ENCODE measurements around the gene NR4A1.

The NR4A1 gene

DNA sequence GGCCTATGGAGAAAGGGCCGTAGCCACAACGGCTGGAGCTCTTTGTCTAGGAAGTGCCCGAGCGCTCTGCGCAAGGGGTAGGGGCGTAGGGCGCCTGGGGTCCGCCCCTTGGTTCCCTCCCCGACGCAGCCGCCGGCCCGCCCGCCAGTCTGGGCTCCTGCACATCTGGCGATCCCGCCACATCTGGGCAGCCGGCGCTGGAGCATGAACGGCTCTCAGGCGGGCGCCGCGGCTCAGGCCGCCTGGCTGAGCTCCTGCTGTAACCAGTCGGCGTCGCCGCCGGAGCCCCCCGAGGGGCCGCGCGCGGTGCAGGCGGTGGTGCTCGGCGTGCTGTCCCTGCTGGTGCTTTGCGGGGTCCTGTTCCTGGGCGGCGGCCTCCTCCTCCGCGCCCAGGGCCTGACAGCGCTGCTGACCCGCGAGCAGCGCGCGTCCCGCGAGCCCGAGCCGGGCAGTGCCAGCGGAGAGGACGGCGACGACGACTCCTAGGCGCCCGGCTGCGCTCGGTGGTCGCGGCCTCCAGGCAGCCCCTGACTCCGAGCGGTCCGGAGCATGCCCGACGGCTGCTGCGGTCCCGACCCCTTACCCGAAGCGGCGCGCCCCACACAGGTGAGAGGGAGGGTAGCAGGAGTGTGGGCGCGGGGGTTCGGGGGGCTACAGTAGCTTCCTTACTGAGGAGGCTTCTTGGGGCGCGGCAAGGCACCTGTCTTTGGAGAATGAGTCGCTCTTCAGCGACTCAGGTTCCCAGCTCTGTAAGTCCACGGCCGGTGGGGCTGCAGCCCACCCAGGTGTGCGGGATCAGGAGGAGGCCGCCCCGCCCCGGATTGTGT, 28.5 kb downstream of the NR4A1 start, which contains the start of gene SMIM41:
Gene SMIM41, plus strand, starts transcription at position 129 of the 827 bp plus-strand sequence. Its CDS starts 76 bp downstream, at position 205.
- no peak within 1 kb of the TSS for H3K4me3 ChIP-seq
- in situ Hi-C loops (cut with MboI; ENCODE audit: low sequenced_read_pairs): loop anchor here (5.0 kb wide), 1 partner anchor 52 kb away; no protein-coding TSS in a partner anchor

GRCh38 chr12:52080403-52081251, 29.4 kb downstream of the NR4A1 start:
- peaks cover 15% of the 10 kb centered on the region for H3K36me3 ChIP-seq (replicated peaks)
- no peaks in the 10 kb centered on the region for H3K27me3 ChIP-seq (ENCODE audit: low read depth)
- no peak for DNase-seq (ENCODE audit: low spot score in 2 of 2)
- in situ Hi-C loops (cut with MboI; ENCODE audit: low sequenced_read_pairs): loop anchor here (5.0 kb wide), 1 partner anchor 53 kb away; no protein-coding TSS in a partner anchor
- no peak overlapping the region for H3K4me3 ChIP-seq
- H3K4me1 ChIP-seq: no peaks in the 10 kb centered on the region
- no peaks in the 10 kb centered on the region for H3K9me3 ChIP-seq

More for the DNA sequence above, 28.5 kb downstream of the NR4A1 start, which contains the start of gene SMIM41:
- Histone ChIP-seq H3K36me3 (replicated peaks) (peaks cover 23% of the 10 kb centered on the region), H3K9me3 (no peaks in the 10 kb centered on the region), H3K4me1 (no peaks in the 10 kb centered on the region), H3K27me3 (ENCODE audit: low read depth) (no peaks in the 10 kb centered on the region)
- DNase-seq (ENCODE audit: low spot score in 2 of 2): no peak

GRCh38 chr12:52081263-52081733, 30.1 kb downstream of the NR4A1 start:
- no peak for DNase-seq (ENCODE audit: low spot score in 2 of 2)
- no peaks in the 10 kb centered on the region for H3K9me3 ChIP-seq
- H3K36me3 ChIP-seq (replicated peaks): peaks cover 9% of the 10 kb centered on the region
- in situ Hi-C loops (cut with MboI; ENCODE audit: low sequenced_read_pairs): loop anchor here (5.0 kb wide), 1 partner anchor 54 kb away; no protein-coding TSS in a partner anchor
- H3K27me3 ChIP-seq (ENCODE audit: low read depth): no peaks in the 10 kb centered on the region
- no peaks in the 10 kb centered on the region for H3K4me1 ChIP-seq
- H3K4me3 ChIP-seq: no peak overlapping the region

DNA sequence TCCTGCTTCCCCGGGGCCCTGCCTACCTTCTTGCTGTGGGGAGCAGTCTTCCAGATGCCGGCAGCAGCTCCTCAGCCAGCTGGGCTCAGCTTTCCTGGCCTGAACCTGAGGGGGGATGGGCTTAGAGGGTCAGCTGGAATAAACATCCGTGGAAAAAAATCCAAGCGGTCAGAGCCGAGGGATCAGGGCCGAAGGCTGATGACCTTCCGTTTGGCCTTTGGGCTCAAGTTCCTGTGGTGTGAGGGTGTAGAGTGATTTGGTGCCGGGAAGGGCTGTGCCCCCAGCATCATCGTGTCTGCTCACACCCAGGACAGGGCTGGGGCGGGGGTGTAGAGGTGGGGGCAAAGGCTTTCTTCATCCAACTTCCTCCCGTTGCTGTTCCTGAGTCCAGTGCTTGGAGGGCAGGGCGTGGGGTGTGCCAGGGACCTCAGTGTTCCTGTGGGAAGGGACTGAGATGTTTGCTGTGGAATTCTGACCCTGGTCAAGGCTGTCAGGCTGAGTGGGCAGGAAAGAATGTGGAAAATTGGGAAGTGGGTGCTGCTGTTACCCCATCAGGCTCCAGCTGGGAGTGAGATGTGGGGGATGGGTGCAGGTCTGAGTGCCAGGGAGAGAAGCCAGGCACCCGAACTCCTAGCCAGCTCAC, 30.9 kb downstream of the NR4A1 start:
- Histone ChIP-seq H3K4me1 (no peaks in the 10 kb centered on the region), H3K4me3 (no peak overlapping the region), H3K9me3 (no peaks in the 10 kb centered on the region), H3K36me3 (replicated peaks) (peaks cover under 1% of the 10 kb centered on the region), H3K27me3 (ENCODE audit: low read depth) (peaks cover 7% of the 10 kb centered on the region)
- DNase-seq (ENCODE audit: low spot score in 2 of 2): no peak
- in situ Hi-C loops (cut with MboI; ENCODE audit: low sequenced_read_pairs): loop anchor here (5.0 kb wide), 1 partner anchor 55 kb away; no protein-coding TSS in a partner anchor

GRCh38 chr12:52082669-52082987, 31.4 kb downstream of the NR4A1 start:
- Histone ChIP-seq H3K9me3 (no peaks in the 10 kb centered on the region), H3K4me3 (no peak overlapping the region), H3K27me3 (ENCODE audit: low read depth) (peaks cover 12% of the 10 kb centered on the region), H3K4me1 (no peaks in the 10 kb centered on the region), H3K36me3 (replicated peaks) (no peaks in the 10 kb centered on the region)
- in situ Hi-C loops (cut with MboI; ENCODE audit: low sequenced_read_pairs): loop anchor here (5.0 kb wide), 1 partner anchor 55 kb away; no protein-coding TSS in a partner anchor
- DNase-seq (ENCODE audit: low spot score in 2 of 2): no peak

- no peaks in the 10 kb centered on the region for H3K4me1 ChIP-seq
- peak; percentile 34 to 83 for DNase-seq (ENCODE audit: low spot score in 2 of 2)
- in situ Hi-C loops (cut with MboI; ENCODE audit: low sequenced_read_pairs): loop anchor here (5.0 kb wide), 1 partner anchor 56 kb away; no protein-coding TSS in a partner anchor
These were observed 31.9 kb downstream of the NR4A1 start for GRCh38 chr12:52082988-52083637.

GRCh38 chr12:52083638-52083996, 32.4 kb downstream of the NR4A1 start:
- peaks cover 22% of the 10 kb centered on the region for H3K27me3 ChIP-seq (ENCODE audit: low read depth)
- in situ Hi-C loops (cut with MboI; ENCODE audit: low sequenced_read_pairs): loop anchor here (5.0 kb wide), 1 partner anchor 56 kb away; no protein-coding TSS in a partner anchor

More at GRCh38 chr12:52082988-52083637, 31.9 kb downstream of the NR4A1 start:
- H3K9me3 ChIP-seq: no peaks in the 10 kb centered on the region
- no peaks in the 10 kb centered on the region for H3K36me3 ChIP-seq (replicated peaks)
- H3K27me3 ChIP-seq (ENCODE audit: low read depth): peaks cover 17% of the 10 kb centered on the region
- H3K4me3 ChIP-seq: no peak overlapping the region

DNA sequence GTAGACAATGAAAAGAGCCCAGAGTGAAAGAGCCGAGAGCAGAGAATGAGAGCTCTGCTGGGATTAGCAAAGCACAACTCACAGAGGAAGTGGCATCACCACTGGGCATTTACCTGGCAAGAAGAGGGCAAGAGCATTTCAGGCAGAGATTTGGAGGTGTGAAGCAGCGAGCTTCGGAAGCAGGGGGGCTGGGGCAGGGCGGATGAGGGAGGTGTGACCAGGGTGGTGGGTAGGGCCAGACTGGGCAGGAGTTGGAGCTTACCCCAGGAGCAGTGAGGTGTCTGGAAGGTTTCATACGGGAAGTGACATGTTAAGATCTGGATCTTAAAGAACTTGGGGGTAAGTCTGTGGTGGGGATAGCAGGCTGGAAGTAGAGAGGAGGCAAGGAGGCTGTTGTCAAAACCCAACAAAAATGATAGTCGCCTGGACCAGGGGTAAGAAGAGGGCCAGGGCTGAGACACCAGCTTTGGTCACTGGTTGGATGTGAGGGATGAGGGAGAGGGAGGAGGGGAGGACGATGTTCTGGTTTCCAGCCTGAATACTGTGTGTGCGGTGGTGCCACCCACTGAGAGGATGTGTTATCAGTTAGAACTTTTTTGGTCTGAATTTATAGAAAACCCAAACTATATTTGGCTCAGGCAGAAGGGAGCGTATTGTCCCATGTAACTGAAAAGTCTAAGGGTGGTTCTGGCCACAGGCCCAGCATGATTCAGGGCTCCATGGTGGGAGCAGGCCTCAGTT, 33.4 kb downstream of the NR4A1 start:
- in situ Hi-C loops (cut with MboI; ENCODE audit: low sequenced_read_pairs): loop anchor here (5.0 kb wide), 1 partner anchor 57 kb away; no protein-coding TSS in a partner anchor
- no peak for DNase-seq (ENCODE audit: low spot score in 2 of 2)
- Histone ChIP-seq H3K36me3 (replicated peaks) (no peaks in the 10 kb centered on the region), H3K9me3 (no peaks in the 10 kb centered on the region), H3K4me1 (no peaks in the 10 kb centered on the region), H3K27me3 (ENCODE audit: low read depth) (peaks cover 32% of the 10 kb centered on the region), H3K4me3 (no peak overlapping the region)

More at GRCh38 chr12:52083638-52083996, 32.4 kb downstream of the NR4A1 start:
- no peak for DNase-seq (ENCODE audit: low spot score in 2 of 2)
- no peaks in the 10 kb centered on the region for H3K4me1 ChIP-seq
- no peaks in the 10 kb centered on the region for H3K36me3 ChIP-seq (replicated peaks)
- H3K9me3 ChIP-seq: no peaks in the 10 kb centered on the region
- no peak overlapping the region for H3K4me3 ChIP-seq

DNA sequence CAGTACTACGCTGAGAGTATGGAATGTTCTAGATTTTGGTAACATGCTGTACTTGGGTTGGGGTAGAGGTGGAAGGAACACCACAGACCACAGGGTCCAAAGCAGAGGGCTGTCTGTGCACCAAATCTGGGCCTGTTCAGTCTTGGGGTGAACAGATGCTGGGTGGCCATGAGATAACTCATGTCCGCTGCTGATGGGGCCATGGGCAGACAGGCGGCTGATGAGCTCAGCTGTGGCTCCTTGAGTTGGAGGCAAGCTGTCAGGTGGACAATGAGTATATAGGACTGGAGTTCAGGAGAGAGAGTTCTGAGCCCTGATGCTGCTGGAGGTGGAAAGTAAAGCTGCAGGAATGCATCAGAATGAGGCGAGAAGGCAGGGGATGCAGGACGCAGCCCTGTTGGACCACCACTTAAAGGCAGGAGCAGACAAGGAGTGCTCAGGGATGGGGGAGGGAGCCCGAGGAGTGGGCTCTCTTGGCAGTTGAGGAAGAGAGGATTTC, 34.5 kb downstream of the NR4A1 start:
- Histone ChIP-seq H3K4me3 (no peak overlapping the region), H3K9me3 (no peaks in the 10 kb centered on the region), H3K27me3 (ENCODE audit: low read depth) (peaks cover 43% of the 10 kb centered on the region), H3K36me3 (replicated peaks) (no peaks in the 10 kb centered on the region), H3K4me1 (no peaks in the 10 kb centered on the region)
- in situ Hi-C loops (cut with MboI; ENCODE audit: low sequenced_read_pairs): no loop called here
- DNase-seq (ENCODE audit: low spot score in 2 of 2): no peak

DNA sequence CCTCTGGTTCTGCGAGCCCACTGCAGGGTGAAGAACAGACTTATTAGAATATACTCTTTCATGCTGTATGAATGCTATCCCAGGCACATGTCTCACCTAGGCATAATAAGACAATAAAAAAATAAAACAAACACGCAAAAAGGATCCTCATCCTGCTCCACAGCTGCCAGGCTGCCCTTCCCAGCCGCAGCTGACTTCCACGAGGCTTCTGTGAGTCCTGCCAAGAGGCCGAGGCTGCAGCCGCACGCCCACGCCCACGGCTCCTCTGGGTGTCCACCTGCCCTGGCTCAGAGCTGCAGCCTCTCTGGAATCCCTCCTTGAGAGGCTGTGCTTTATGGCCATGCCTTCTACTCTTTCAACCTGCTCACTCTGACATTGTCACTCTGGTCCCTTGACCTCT, 35.1 kb downstream of the NR4A1 start:
- H3K27me3 ChIP-seq (ENCODE audit: low read depth): peaks cover 50% of the 10 kb centered on the region
- no peaks in the 10 kb centered on the region for H3K36me3 ChIP-seq (replicated peaks)
- H3K9me3 ChIP-seq: no peaks in the 10 kb centered on the region
- no peak for DNase-seq (ENCODE audit: low spot score in 2 of 2)
- no peak overlapping the region for H3K4me3 ChIP-seq
- in situ Hi-C loops (cut with MboI; ENCODE audit: low sequenced_read_pairs): no loop called here
- H3K4me1 ChIP-seq: no peaks in the 10 kb centered on the region

DNA sequence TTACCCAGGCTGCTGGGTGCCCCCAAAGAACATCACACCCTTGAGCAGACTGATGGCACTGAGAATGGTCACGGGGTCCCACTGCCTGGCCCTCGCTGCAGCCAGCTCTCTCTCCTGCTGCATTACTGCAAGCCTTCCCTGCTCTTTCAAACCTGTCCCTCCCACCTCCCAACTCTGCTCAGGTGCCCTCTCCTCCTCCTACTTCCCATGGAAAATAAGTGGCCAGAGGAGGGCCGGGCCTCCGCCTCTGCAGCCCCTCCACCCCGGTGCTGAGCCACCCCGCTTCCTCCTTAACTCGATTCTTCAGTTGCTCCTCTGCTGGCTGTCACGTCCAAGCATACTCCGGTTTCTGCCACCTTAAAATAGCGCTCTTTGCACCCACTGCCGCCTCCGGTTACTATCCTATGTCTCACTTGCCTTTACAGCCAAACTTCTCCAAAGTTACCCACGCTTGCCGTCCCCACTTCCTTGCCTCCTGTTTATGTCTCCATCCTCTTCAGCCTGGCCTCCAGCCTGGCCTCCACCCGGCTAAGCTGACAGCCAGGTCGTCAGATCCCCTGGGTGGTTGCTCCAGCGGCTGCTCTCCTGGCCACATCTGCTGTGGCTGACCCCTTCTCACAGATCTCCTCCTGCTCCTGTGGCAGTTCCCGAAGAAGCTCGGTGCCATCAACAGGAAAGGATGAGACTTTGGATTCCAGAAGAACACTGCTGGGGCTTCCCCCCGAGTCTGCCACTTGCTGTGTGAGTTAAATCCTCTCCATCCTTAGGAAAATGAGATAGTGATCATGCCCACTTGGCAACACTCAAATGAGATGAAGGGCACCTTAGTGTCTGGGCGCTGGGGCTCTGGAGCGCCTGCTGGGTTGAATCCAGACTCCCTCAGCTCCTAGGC, 35.9 kb downstream of the NR4A1 start:
- H3K27me3 ChIP-seq (ENCODE audit: low read depth): peaks cover 58% of the 10 kb centered on the region
- H3K4me1 ChIP-seq: no peaks in the 10 kb centered on the region
- in situ Hi-C loops (cut with MboI; ENCODE audit: low sequenced_read_pairs): no loop called here

More for the DNA sequence above, 35.9 kb downstream of the NR4A1 start:
- Histone ChIP-seq H3K4me3 (no peak overlapping the region), H3K36me3 (replicated peaks) (no peaks in the 10 kb centered on the region), H3K9me3 (no peaks in the 10 kb centered on the region)
- DNase-seq (ENCODE audit: low spot score in 2 of 2): no peak
